Tibial nerve (tissue), 3 donors: Measurements from ENCODE around the gene F2RL1.

Experiments
- CTCF ChIP-seq, 5 experiments: fragments of 200-600 bp in 3 of 5; fragments of 450-650 bp in 2 of 5; sonication (generic) in 3 of 5; IDR thresholded peaks; one replicate each; pipeline ENCODE4 v1.5.1; 2016 to 2019; ENCODE audit warnings: antibody characterized with exemption in 5 of 5, mild to moderate bottlenecking in 3 of 5, moderate library complexity in 2 of 5
- POLR2A ChIP-seq, 2 donors: fragments of 450-650 bp; IDR thresholded peaks; one replicate each; pipeline ENCODE4 v1.6.1; 2017; ENCODE audit warnings: antibody characterized with exemption in 2 of 2, mild to moderate bottlenecking in 2 of 2, moderate library complexity in 2 of 2

- TF ChIP-seq CTCF (IDR thresholded peaks at IDR 0.05) (no peak), POLR2A (IDR thresholded peaks at IDR 0.05) (no peak)
Measured at GRCh38 chr5:76831110-76831452, 12.3 kb downstream of the F2RL1 start.
